NT2/D1 (cell line): ENCODE data around the gene SERPINB6.

Experiments
- YY1 ChIP-seq: IDR thresholded peaks from 2 replicates; pipeline ENCODE4 v1.6.1; 2011; ENCODE audit not compliant: insufficient read length, insufficient read depth
- ZNF274 ChIP-seq: IDR thresholded peaks from 2 replicates; pipeline ENCODE4 v1.6.1; 2011; ENCODE audit warnings: mild to moderate bottlenecking, low read depth, low read length

- TF ChIP-seq YY1 (no peak), ZNF274 (no peak)
Observed at GRCh38 chr6:2976571-2977085, 5.3 kb upstream of the SERPINB6 start.
